HepG2 (cell line): ENCODE results near the gene AGR2. TPM values are rescaled to one million over a fixed set of nuclear protein-coding genes. Genes with fewer than 3 reads are reported as not detected.

Source experiments
- AHDC1 ChIP-seq: sonication (generic); formaldehyde crosslinking; IDR thresholded peaks from 2 replicates; pipeline ENCODE4 v1.5.1; 2020; ENCODE audit warnings: mild to moderate bottlenecking, missing genetic modification reagents, borderline replicate concordance
- HOXD1 ChIP-seq: sonication (generic); formaldehyde crosslinking; IDR thresholded peaks from 2 replicates; pipeline ENCODE4 v1.5.0; 2020; ENCODE audit warnings: missing genetic modification reagents
- KAT7 ChIP-seq: IDR thresholded peaks from 2 replicates; pipeline ENCODE4 v1.6.1; 2018; ENCODE audit warnings: borderline replicate concordance, missing compliant biosample characterization
- MTF2 ChIP-seq: sonication (generic); formaldehyde crosslinking; IDR thresholded peaks from 2 replicates; pipeline ENCODE4 v1.5.0; 2020; ENCODE audit warnings: missing genetic modification reagents, borderline replicate concordance
- NFE2L2 ChIP-seq: fragments of 150-350 bp; IDR thresholded peaks from 2 replicates; pipeline ENCODE4 v1.6.1; 2014; ENCODE audit warnings: low read length
- POLR2AphosphoS5 ChIP-seq: IDR thresholded peaks from 2 replicates; pipeline ENCODE4 v1.6.1; 2012; ENCODE audit warnings: low read depth, low read length
- PRDM15 ChIP-seq: sonication (generic); formaldehyde crosslinking; IDR thresholded peaks from 2 replicates; pipeline ENCODE4 v1.4.0; 2020; ENCODE audit warnings: missing genetic modification reagents
- TCF12 ChIP-seq, 2 experiments: fragments of 450-650 bp in 1 of 2; sonication (generic) in 1 of 2; formaldehyde crosslinking in 1 of 2; IDR thresholded peaks; 2 replicates each; pipeline versions ENCODE4 v1.6.1 to v1.8.0; 2017 to 2022; ENCODE audit warnings: antibody characterized with exemption in 1 of 2, mild to moderate bottlenecking in 1 of 2, missing genetic modification reagents in 1 of 2, moderate library complexity in 1 of 2
- THAP7 ChIP-seq: sonication (generic); formaldehyde crosslinking; IDR thresholded peaks from 2 replicates; pipeline ENCODE4 v1.8.1; 2023; ENCODE audit warnings: mild to moderate bottlenecking, missing genetic modification reagents
- polyA plus RNA-seq, 8 experiments: library from polyadenylated mRNA; depleted of rRNA in 3 of 8; stranded (reverse) in 7 of 8; unstranded in 1 of 8; fragments of >200 nt; fragmentation: Illumina TruSeq in 4 of 8; extraction: Trizol in 4 of 8; gene quantifications; 2 replicates each; pipeline versions ENCODE4 v1.2.1 to v1.2.3, GENCODE V29; 2011 to 2016; ENCODE audit warnings: low read depth in 4 of 8, missing spikeins in 1 of 8, mixed read lengths in 1 of 8; ENCODE audit not compliant: insufficient read depth in 1 of 8
- total RNA-seq, 5 experiments: library from RNA; depleted of rRNA; stranded (reverse); fragments of >200 nt; fragmentation: Illumina TruSeq; extraction: Trizol; gene quantifications; 2 replicates each; pipeline ENCODE4 v1.2.3, GENCODE V29; 2016; ENCODE audit warnings: low read depth in 1 of 5

AGR2 gene
- total and polyA plus RNA-seq, 2 of the 13 experiments (the other 11 are each of a cell fraction or from before 2014, with no cell fraction given) = 1.7 to 2.9 TPM

GRCh38 chr7:16850614-16851466 lies 46.0 kb upstream of the AGR2 start (continued):
- TF ChIP-seq PRDM15 (CRISPR knock-in tag) (no peak), AHDC1 (CRISPR knock-in tag) (no peak), HOXD1 (CRISPR knock-in tag) (no peak), TCF12 (IDR thresholded peaks at IDR 0.05) (no peak), TCF12 (CRISPR knock-in tag; IDR thresholded peaks at IDR 0.05) (no peak), MTF2 (CRISPR knock-in tag) (no peak), THAP7 (CRISPR knock-in tag) (no peak), KAT7 (CRISPR knock-in tag) (no peak), POLR2AphosphoS5 (no peak), NFE2L2 (no peak)
